Epidermal melanocyte (primary cell): ENCODE results near the gene ANKRD40CL.
"Not testable (repeated sequence)": the region's sequence is repeated elsewhere in the genome, so short reads cannot be mapped to it uniquely, and the experiment has no call there.

Source experiments
- DNase-seq: peaks from one replicate; pipeline ENCODE4 v3.0.0; 2011; ENCODE audit warnings: low spot score; ENCODE audit not compliant: insufficient read length

The ANKRD40CL gene, protein sequence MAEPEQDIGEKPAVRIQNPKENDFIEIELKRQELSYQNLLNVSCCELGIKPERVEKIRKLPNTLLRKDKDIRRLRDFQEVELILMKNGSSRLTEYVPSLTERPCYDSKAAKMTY

GRCh38 chr17:50767446-50767845, at the start of gene ANKRD40CL:
ANKRD40CL (minus strand) TSS chr17:50767518; CDS start chr17:50766913, 605 bp downstream.
- no peak for DNase-seq

DNA sequence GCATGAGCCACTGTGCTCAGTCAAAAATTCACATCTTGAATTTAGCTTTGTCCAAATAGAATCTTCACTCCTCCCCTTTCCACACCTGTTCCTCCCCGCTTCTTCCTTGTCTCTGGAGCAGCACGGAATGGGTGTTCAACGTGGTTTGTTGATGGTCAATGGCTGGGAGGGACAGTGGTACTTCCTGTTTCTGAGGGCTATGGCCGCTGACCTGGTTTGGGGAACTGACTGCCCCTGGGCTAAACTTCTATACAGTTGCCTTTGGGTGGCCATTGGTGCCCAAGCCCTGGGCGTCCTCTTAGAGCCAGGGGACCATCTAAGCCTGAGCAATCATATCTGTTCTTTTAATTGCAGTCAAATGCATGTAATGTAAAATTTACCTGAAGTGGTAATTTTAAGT, 49.0 kb upstream of the ANKRD40CL start:
- DNase-seq: no peak

DNA sequence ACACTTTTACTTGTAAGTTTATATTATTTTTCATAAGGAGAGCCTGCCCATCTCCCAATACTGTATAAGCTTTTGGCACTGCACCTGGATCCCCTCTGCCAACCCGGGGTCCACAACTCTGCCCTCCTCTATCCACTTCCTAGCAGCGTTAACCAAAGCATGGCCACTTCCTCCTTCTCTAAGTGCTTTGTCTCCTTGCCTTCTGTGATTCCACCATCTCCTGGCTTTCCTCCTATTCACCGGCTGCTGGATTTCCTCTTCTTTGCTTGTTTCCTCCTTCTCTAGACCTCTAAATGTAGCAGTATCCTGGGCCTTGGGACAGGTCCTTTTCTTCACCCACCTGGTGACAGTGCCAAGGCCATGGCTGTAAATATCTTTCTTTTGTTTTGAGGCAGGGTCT, 48.1 kb upstream of the ANKRD40CL start:
- DNase-seq: no peak

- DNase-seq: no peak
Observed at GRCh38 chr17:50813583-50813982, 46.3 kb upstream of the ANKRD40CL start.

GRCh38 chr17:50808888-50809287, 41.6 kb upstream of the ANKRD40CL start:
- DNase-seq: no peak

- DNase-seq: no peak
Observed at GRCh38 chr17:50808413-50808812, 41.1 kb upstream of the ANKRD40CL start.

DNA sequence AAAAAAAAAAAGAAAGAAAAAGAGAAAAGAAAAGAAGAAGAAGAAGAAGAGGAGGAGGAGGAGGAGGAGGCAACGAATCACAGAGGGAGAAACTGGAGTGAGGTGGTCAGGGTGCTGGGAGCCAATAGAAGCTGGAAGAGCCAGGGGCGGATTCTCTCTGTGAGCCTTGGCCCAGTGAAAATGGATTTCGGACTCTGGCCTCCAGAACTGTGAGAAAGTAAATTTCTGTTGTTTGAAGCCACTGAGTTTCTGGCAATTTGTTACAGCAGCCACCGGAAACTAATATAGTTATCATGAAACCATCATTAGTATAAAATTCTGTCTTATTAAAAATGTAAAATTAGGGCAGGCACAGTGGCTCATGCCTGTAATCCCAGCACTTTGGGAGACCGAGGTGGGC, 40.4 kb upstream of the ANKRD40CL start:
- no peak for DNase-seq

- DNase-seq: no peak
Observed at GRCh38 chr17:50807009-50807408, 39.7 kb upstream of the ANKRD40CL start.

DNA sequence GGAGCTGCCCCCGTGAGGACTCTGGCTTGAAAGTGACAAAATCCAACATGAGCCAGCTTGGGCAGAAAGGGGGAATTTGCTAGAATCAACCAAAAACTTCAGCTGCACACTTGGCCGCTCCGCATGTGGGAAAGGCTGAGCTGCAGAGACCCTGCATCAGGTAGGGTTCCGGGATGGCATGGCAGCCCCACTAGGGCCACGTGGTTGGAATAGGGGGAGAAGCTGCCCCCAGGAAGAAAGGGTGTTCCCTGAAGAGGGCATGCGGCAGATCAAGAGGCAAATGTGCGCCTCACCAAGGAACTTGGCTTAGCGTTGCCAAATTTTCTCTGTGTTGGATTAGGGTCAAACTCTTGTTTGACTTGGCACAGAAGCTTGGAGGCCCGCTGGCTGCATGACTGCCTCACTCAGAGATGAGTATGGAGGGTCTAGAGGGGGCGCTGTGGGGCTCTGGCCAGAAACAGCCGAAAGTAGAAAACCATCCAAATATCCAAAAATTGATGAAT, 38.9 kb upstream of the ANKRD40CL start:
- no peak for DNase-seq

DNA sequence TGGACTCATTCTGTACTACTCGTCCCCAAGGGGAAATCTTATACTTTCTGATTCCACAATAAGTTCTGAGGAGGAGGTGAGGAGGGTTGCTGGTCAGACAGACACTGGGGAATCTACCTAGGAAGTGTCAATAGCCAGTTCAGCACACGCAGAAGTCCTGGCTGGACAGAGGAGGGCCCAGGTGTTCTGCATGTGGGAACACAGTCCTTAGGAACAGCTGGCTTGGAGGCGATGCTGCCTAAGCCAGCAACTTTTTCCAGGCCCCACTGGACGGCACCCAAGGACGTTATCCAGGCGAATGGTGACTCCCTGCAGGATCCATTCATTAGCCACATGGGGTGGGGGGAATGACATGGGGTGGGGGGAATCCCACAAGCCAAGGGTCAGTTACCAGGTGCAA, 38.2 kb upstream of the ANKRD40CL start:
- DNase-seq: no peak

DNA sequence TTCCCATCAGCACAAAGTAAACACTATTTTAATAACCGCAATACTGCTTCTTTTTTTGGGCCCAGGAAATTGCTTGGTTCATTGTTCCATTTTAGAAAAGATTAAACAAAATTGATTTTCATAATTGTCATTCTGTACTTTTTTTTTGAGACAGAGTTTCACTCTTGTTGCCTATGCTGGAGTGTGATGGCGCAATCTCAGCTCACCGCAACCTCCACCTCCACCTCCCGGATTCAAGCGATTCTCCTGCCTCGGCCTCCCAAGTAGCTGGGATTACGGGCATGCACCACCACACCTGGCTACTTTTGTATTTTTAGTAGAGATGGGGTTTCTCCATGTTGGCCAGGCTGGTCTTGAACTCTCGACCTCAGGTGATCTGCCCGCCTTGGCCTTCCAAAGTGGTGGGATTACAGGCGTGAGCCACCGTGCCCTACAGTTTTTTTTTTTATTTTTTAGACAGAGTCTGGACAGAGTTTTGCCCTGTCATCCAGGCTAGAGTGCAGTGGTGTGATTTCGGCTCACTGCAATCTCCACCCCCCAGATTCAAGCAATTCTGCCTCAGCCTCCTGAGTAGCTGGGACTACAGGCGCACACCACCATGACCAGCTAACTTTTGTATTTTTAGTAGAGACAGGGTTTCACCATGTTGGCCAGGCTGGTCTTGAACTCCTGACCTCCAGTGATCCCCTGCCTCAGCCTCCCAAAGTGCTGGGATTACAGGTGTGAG, 37.6 kb upstream of the ANKRD40CL start:
- DNase-seq: not testable (repeated sequence)

- DNase-seq: peak; percentile 48
Observed at GRCh38 chr17:50803676-50804075, 36.4 kb upstream of the ANKRD40CL start.

GRCh38 chr17:50802609-50803571, 35.6 kb upstream of the ANKRD40CL start:
- no peak for DNase-seq

GRCh38 chr17:50800196-50800700, 32.9 kb upstream of the ANKRD40CL start:
- no peak for DNase-seq

DNA sequence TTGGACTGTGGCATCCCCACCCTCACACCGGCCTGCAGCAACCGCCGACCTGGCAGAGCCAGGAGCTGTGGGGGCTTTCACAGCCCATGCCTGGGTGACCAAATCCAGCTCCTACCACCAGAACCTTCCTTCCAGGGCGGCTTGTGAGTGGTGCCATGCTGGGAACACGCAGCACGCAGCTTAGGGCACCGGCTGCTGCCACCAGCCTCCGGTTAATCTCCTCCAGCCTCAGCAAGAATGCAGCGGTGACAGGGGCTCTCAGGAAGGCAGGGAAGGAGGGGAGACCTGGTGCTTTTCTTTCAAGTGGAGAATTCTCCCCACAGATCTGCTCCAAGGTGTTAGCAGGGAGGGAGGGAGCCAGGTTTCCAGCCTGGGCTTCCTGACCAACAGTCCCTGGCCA, 32.3 kb upstream of the ANKRD40CL start:
- DNase-seq: no peak

DNA sequence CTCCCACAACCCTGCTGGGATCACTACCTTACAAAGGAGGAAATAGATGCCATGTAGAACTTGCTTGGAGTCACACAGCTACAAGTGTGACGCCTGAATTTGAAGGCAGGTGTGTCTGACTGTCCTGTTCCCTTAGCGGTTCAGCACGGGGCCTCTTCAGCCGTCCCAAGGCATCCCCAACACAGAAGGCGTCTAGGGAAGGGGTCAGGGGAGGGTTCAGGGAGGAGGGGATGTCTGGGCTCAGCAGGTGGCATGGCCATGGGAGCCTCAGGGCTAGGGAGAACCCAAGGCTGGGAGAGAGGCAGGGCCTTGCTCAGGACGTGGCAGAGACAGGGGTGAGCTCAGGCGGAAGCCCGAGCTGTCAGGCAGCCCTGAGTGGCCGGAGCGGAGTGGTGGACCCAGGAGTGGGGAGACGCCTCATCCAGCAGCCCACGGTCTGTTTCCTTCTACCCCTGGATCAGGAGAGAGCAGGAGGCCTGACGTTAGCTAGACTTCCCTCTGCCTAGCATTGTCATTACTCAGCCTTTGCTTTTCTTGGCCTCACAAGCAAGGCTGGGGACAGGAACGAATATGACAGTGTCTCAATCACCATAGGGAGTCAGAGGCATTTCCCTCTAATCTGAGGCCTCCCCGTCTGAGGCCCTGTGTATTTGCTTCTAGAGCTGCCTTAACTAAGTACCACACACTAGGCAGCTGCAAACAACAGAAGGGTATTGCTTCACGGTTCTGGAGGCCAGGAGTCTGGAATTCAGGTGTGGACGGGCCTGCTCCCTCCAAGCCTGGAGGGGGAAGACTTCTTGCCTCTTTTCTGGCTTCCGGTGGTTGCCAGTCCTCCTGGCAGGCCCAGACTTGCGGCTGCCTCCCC, 31.3 kb upstream of the ANKRD40CL start:
- no peak for DNase-seq

GRCh38 chr17:50797135-50797810, 30.0 kb upstream of the ANKRD40CL start:
- no peak for DNase-seq

- no peak for DNase-seq
Observed at GRCh38 chr17:50794361-50794760, 27.0 kb upstream of the ANKRD40CL start.

DNA sequence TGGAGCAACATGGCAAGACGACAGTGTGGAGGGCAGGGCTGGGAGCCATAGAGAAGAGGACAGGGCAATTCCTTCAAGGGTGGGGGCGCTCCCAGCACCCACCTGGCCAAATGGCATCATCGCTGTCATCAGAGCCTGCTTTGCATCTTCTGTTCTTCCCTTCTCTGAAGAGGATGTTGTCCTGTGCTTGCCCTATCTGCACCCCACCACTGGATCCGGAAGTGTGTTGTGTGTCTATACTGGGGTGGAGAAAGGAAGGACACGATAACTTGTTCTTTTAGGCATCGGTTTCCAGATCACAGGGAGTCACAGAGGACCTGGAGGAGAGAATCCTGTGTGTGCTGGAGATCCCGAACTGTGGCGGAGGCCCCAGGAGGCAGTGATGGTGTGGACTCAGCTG, 25.7 kb upstream of the ANKRD40CL start:
- no peak for DNase-seq

DNA sequence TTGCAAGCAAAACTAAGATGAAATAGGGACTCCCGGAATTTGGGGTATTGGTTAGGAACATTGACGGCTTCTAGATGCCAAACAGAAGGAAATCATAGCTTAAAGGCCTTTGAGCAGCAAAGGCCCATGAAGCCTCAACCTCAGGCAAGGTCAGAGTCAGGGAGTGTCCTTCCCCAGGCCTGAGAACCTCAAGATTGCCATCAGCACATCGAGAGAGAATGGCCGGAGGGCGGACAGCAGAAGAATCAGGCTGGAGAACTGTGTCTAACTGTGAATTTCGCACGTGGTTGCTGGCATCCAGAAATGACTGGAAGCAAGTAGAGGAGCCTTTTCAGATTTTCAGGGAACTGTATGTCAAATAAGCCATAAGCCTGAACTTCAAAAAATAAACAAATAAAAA, 24.8 kb upstream of the ANKRD40CL start:
- DNase-seq: no peak
